GM13977 (cell line): Measurements from ENCODE around the gene GFRA1.

Experiments
- DNase-seq: peaks from one replicate; pipeline ENCODE4 v3.0.0; 2012; ENCODE audit warnings: low spot score
- CTCF ChIP-seq: IDR thresholded peaks from 2 replicates; pipeline ENCODE4 v1.5.1; 2012; ENCODE audit warnings: mild to moderate bottlenecking, control low read depth; ENCODE audit not compliant: insufficient read depth; ENCODE audit errors: extremely low read depth, missing control alignments
- in situ Hi-C: fragments of 300-500 bp; cut with MboI; formaldehyde crosslinking; loops from one replicate; pipeline ENCODE4 v1.12.0; 2022; ENCODE audit warnings: low sequenced_read_pairs, low pct_unique_long_range_greater_than_20kb, mixed read lengths, inconsistent platforms; ENCODE audit not compliant: unreplicated experiment

Gene GFRA1

GRCh38 chr10:116076621-116077020 lies 196.4 kb downstream of the GFRA1 start:
- no peak for DNase-seq
- TF ChIP-seq CTCF = no peak
- in situ Hi-C loops = no loop called here

DNA sequence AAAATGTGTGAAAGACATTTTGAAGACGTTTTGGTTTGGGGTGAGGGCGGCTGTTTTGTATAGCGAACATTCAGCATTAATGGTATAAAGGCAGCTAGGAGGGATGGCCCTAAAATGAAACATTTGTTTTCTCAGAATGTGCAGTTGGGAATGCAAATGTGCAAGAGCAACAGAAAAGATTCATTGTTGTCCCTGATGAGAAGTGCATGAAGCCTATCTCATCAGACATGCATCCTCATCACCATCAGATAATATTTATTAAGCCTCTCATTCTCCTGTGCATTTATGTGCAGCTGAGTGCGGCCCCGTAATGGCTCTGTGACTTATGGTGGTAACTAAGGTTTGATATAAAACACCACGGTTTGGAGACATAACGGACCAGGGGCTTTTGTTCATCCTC lies 199.5 kb downstream of the GFRA1 start:
- in situ Hi-C loops = no loop called here
- DNase-seq = no peak
- TF ChIP-seq CTCF = no peak

DNA sequence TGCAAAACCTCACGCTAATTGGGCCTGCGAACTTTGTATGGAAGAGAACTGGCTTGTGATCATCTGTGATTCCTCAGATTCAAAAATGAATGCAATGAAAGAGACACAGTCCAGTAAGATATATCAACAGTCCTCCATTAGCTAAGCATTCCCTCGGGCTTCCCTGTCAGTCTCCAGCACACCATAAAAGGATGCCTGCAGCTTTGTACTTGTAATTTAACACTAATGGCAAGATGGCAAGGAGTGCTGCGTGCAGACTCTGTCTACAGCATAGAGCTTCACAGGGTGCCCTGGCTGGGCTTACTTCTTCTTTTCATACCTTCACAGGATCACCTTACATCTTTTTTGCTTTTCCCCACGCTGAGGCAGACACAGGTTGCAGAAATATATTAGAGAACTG lies 200.0 kb downstream of the GFRA1 start:
- in situ Hi-C loops = no loop called here
- no peak for TF ChIP-seq CTCF
- DNase-seq = no peak

- in situ Hi-C loops = no loop called here
- no peak for DNase-seq
- TF ChIP-seq CTCF = no peak
These were observed 201.4 kb downstream of the GFRA1 start for GRCh38 chr10:116071453-116072148.

GRCh38 chr10:116070743-116071320 lies 202.2 kb downstream of the GFRA1 start:
- no peak for TF ChIP-seq CTCF
- in situ Hi-C loops = no loop called here
- no peak for DNase-seq

DNA sequence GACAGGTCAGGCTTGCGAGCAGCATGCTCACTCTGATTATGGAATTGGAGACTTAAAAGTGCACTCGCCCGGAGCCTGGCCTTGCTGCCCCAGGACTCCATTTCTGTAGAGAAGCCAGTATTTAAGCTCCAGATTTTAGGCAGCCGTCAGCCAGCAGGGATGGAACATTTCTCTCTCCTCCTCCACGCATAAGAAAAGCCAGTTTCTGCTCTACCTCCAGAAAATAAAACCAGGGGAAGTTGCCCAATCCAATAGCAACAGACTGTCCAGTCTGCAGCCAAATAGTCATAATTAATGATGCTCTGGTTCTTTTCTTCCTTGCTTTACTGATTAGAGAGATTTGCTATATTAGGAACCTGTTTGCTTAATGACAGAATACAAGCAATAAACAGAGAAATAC lies 203.2 kb downstream of the GFRA1 start:
- in situ Hi-C loops = no loop called here
- DNase-seq = no peak
- no peak for TF ChIP-seq CTCF
